Endodermal cell (in vitro differentiated cells): ENCODE measurements around the gene UGCG. TPM values are rescaled to one million over a fixed set of nuclear protein-coding genes. Genes with fewer than 3 reads are reported as not detected.

Experiments
- DNase-seq: peaks from one replicate; pipeline ENCODE4 v3.0.0-alpha.2; 2017
- H3K27ac ChIP-seq: 2 replicates; pipeline ENCODE4 v1.5.1; 2013; ENCODE audit warnings: mild to moderate bottlenecking, low read depth, low read length, moderate library complexity
- H3K27me3 ChIP-seq: 2 replicates; pipeline ENCODE4 v1.6.1; 2013; ENCODE audit warnings: mild to moderate bottlenecking, low read length, moderate library complexity; ENCODE audit not compliant: insufficient read depth, control insufficient read depth, poor library complexity, severe bottlenecking
- H3K36me3 ChIP-seq: 2 replicates; pipeline ENCODE4 v1.7.0; 2013; ENCODE audit warnings: mild to moderate bottlenecking, low read length, moderate library complexity; ENCODE audit not compliant: control insufficient read depth, insufficient read depth
- H3K4me1 ChIP-seq: one replicate; pipeline ENCODE4 v1.7.0; 2013; ENCODE audit warnings: low read length; ENCODE audit not compliant: control insufficient read depth, insufficient read depth
- H3K4me3 ChIP-seq: 2 replicates; pipeline ENCODE4 v1.5.1; 2013; ENCODE audit warnings: mild to moderate bottlenecking, low read length, moderate library complexity
- H3K9ac ChIP-seq: 2 replicates; pipeline ENCODE4 v1.6.1; 2013; ENCODE audit warnings: mild to moderate bottlenecking, low read length, moderate library complexity; ENCODE audit not compliant: poor library complexity, severe bottlenecking; ENCODE audit errors: extremely low read depth
- H3K9me3 ChIP-seq: 2 replicates; pipeline ENCODE4 v1.6.1; 2013; ENCODE audit warnings: mild to moderate bottlenecking, low read length, moderate library complexity; ENCODE audit not compliant: control insufficient read depth
- H3K27ac Mint-ChIP-seq: 2 replicates; pipeline ENCODE4 v1.8.0; 2020; ENCODE audit warnings: mixed read lengths
- H3K27me3 Mint-ChIP-seq: 2 replicates; pipeline ENCODE4 v1.8.0; 2021; ENCODE audit warnings: mild to moderate bottlenecking, mixed read lengths; ENCODE audit not compliant: insufficient read depth
- H3K36me3 Mint-ChIP-seq: 2 replicates; pipeline ENCODE4 v1.8.0; 2020; ENCODE audit warnings: low read depth, mixed read lengths
- H3K4me1 Mint-ChIP-seq: 2 replicates; pipeline ENCODE4 v1.8.0; 2020; ENCODE audit warnings: mixed read lengths
- H3K4me3 Mint-ChIP-seq: 2 replicates; pipeline ENCODE4 v1.8.0; 2020; ENCODE audit warnings: mild to moderate bottlenecking, moderate library complexity, mixed read lengths
- H3K9me3 Mint-ChIP-seq: 2 replicates; pipeline ENCODE4 v1.8.0; 2020; ENCODE audit warnings: mild to moderate bottlenecking, mixed read lengths
- WGBS, 2 experiments: methylation state at CpG; one replicate each; pipeline versions ENCODE4 v1.1.5 to v1.1.7; 2013; ENCODE audit warnings: missing lambda C conversion rate in 2 of 2, mixed read lengths in 1 of 2; ENCODE audit not compliant: insufficient coverage in 1 of 2, insufficient read length in 1 of 2; 5-methylcytosine and 5-hydroxymethylcytosine counted together
- total RNA-seq, 2 donors: library from RNA; stranded (reverse); fragmentation: NEBNext Ultra II Directional in 1 of 2; extraction: Animal tissue kit (Norgen Biotek cat#: 25700) in 1 of 2; gene quantifications; 2 replicates in 1 of 2; 3 replicates in 1 of 2; pipeline ENCODE4 v1.2.1, GENCODE V29; 2021
- TF ChIP-seq, protein P1 (sequence below): fragments of 200-600 bp; sonication (generic); conservative IDR thresholded peaks from 2 replicates; pipeline ENCODE4 v1.5.0; 2021; ENCODE audit warnings: antibody characterized with exemption, mild to moderate bottlenecking

The UGCG gene
- total RNA-seq, 2 donors from 2014 or later: 20.0 to 22.4 TPM

DNA sequence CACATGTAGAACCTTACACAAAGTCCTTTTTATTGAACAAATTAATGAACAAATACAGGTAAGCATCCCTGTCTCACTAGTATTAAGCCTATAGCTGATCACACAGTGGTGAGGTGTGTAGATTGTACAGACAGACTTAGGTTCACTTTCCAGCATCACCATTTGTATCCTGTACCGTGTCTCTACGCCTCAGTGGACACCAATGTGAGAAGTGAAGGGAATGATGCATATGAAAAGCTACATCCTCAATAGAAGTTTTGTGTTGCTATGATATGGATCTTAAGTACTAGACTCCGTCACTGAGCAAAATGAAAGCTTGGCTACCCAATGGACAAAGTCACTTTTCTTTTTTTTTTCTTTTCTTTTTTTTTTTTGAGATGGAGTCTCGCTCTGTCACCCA lies 46.6 kb downstream of the UGCG start:
- H3K4me1 ChIP-seq: no peaks in the 10 kb centered on the region
- Mint-ChIP-seq H3K27ac (no peak overlapping the region), H3K27me3 (peaks cover 1% of the 10 kb centered on the region), H3K9me3 (no peaks in the 10 kb centered on the region), H3K4me3 (no peak overlapping the region), H3K36me3 (no peaks in the 10 kb centered on the region), H3K4me1 (no peaks in the 10 kb centered on the region)
- H3K9ac ChIP-seq: no peak overlapping the region
- no peak overlapping the region for H3K27ac ChIP-seq
- TF ChIP-seq, protein P1, sequence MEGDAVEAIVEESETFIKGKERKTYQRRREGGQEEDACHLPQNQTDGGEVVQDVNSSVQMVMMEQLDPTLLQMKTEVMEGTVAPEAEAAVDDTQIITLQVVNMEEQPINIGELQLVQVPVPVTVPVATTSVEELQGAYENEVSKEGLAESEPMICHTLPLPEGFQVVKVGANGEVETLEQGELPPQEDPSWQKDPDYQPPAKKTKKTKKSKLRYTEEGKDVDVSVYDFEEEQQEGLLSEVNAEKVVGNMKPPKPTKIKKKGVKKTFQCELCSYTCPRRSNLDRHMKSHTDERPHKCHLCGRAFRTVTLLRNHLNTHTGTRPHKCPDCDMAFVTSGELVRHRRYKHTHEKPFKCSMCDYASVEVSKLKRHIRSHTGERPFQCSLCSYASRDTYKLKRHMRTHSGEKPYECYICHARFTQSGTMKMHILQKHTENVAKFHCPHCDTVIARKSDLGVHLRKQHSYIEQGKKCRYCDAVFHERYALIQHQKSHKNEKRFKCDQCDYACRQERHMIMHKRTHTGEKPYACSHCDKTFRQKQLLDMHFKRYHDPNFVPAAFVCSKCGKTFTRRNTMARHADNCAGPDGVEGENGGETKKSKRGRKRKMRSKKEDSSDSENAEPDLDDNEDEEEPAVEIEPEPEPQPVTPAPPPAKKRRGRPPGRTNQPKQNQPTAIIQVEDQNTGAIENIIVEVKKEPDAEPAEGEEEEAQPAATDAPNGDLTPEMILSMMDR: no peak
- no peaks in the 10 kb centered on the region for H3K27me3 ChIP-seq
- no peaks in the 10 kb centered on the region for H3K9me3 ChIP-seq
- WGBS, 2 experiments: 92 to 94% methylated on average over 3 to 4 of the region's 4 CpGs
- DNase-seq: no peak
- H3K36me3 ChIP-seq: no peaks in the 10 kb centered on the region
- no peak overlapping the region for H3K4me3 ChIP-seq

DNA sequence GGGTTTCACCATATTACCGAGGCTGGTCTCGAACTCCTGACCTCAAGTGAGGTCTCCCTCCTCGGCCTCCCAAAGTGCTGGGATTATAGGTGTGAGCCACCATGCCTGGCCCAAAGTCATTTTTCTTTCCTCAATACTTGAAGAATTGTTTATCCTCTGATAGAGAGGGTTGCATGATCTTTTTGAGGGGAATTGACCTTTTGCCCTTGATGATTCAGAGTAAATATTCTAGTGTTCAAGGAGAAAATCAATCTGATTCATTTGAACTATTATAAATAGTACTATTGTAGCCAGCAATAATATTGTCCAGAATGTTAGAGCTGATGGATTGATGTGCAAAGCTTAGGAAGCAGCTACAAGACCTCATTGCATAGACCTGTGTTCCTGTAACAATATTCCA lies 47.1 kb downstream of the UGCG start:
- H3K4me3 Mint-ChIP-seq: no peak overlapping the region
- Histone ChIP-seq H3K9ac (no peak overlapping the region), H3K27me3 (no peaks in the 10 kb centered on the region), H3K4me1 (no peaks in the 10 kb centered on the region), H3K27ac (no peak overlapping the region), H3K9me3 (no peaks in the 10 kb centered on the region), H3K36me3 (no peaks in the 10 kb centered on the region), H3K4me3 (no peak overlapping the region)
- DNase-seq: no peak
- H3K27me3 Mint-ChIP-seq: peaks cover 1% of the 10 kb centered on the region
- no peaks in the 10 kb centered on the region for H3K4me1 Mint-ChIP-seq
- 82 to 94% methylated on average over 2 to 3 of the region's 3 CpGs for WGBS, 2 experiments
- no peak overlapping the region for H3K27ac Mint-ChIP-seq
- TF ChIP-seq, protein P1: no peak
- no peaks in the 10 kb centered on the region for H3K9me3 Mint-ChIP-seq
- H3K36me3 Mint-ChIP-seq: no peaks in the 10 kb centered on the region

DNA sequence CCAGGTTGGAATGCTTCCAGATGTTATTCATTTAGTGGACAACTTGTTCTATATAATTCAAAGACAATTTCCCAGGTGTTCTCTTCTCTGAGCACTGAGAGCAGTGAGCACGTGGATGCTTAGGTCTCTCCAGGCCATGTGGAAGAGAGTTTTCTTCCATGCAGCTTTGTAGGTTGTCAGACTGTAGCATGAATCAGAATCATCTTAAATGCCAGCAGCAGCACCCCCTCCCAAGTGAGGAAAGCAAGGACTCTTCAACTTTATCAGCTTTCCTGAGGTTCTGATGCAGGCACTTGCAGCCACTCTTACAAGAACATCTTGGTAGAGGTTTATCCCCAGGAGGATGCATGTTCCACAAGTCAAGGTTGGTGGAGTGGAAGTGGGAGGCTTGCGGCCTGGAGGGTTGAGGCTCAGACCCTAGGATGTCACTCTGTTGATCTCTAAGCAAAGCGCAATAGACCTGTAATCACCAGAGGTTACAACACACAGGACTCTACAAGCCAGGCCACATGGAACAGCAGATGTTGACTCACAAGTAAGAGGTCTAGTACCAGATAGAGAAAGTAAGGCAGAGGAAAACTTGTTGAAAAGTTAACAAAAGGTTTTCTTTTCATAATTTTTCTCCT lies 47.7 kb downstream of the UGCG start:
- Histone ChIP-seq H3K36me3 (no peaks in the 10 kb centered on the region), H3K4me3 (no peak overlapping the region), H3K4me1 (no peaks in the 10 kb centered on the region), H3K27me3 (no peaks in the 10 kb centered on the region), H3K27ac (no peak overlapping the region), H3K9me3 (no peaks in the 10 kb centered on the region), H3K9ac (no peak overlapping the region)
- H3K9me3 Mint-ChIP-seq: no peaks in the 10 kb centered on the region
- TF ChIP-seq, protein P1: no peak
- peaks cover 2% of the 10 kb centered on the region for H3K4me1 Mint-ChIP-seq
- 95 to 100% methylated on average over 1 to 3 of the region's 3 CpGs for WGBS, 2 experiments
- no peak for DNase-seq
- no peak overlapping the region for H3K27ac Mint-ChIP-seq
- H3K4me3 Mint-ChIP-seq: no peak overlapping the region
- H3K27me3 Mint-ChIP-seq: no peaks in the 10 kb centered on the region
- H3K36me3 Mint-ChIP-seq: no peaks in the 10 kb centered on the region
